ENCODE data around the gene DERA.
"Not testable (repeated sequence)": the region's sequence is repeated elsewhere in the genome, so short reads cannot be mapped to it uniquely, and the experiment has no call there.

DERA gene

DNA sequence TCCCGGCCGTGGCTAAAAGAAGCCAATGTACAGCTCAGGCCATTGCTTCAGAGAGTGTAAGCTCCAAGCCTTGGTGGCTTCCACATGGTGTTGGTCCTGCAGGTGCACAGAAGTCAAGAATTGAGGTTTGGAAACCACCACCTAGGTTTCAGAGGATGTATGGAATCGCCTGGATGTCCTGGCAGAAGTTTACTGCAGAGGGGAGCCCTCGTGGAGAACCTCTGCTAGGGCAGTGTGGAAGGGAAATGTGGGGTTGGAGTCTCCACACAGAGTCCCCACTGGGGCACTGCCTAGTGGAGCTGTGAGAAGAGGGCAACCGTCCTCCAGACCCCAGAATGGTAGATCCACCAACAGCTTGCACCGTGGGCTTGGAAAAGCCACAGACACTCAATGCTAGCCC is 103.3 kb downstream of the DERA start:
- DNase-seq = not testable (repeated sequence)

DNA sequence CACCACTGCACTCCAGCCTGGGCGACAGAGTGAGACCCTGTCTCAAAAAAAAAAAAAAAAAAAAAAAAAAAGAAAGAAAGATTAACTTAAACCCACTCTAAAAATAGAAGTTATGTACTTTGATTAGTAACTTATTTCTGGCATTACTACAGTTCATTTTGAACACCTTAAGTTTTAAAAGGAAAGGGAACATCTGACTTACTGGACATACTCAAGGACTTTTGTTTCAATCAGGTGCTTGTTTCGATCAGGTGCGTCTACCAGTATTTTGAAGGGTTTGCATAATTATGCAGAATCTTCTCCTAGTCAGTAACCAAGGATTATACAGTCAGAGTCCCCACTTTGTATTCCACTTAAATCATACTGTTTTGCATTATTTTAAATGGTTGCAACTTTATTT is 105.6 kb downstream of the DERA start:
- DNase-seq = no peak

DNA sequence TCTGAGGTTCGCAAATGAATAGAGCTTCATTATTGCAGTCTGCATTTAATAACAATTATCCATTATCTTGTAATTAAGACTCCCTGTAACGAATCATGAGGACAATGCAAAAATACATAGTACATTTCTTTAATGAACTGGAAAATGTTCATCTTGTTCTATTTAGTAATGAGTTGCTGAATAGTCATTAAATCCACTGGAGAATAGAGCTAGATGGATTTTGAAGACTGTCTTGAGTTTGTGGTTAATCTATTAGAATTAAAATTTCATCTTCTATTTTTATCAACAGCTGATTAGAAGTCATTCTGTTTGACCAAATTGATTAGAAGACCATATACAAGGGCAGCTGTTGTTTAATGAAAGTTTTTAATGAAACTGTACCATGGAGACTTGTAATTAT is 107.2 kb downstream of the DERA start:
- no peak for DNase-seq

DNA sequence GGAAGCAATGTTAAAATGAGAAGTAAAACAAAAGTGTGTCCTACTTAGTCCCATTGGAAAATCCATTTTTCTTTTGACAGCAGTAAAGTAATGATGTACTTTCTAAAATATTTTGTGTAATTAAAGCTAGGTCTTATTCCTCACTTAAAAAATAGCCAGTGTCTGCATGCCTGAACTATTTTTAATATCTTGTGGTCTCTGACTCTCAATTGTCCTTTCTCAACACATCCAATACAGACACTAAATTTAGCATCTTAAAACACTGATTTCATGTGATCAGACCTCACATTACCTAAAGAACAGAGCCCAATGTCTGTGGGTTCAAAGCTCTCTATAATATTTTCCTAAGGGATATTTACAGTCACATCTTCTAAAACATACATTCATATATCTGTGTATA is 108.0 kb downstream of the DERA start:
- DNase-seq = no peak

DNA sequence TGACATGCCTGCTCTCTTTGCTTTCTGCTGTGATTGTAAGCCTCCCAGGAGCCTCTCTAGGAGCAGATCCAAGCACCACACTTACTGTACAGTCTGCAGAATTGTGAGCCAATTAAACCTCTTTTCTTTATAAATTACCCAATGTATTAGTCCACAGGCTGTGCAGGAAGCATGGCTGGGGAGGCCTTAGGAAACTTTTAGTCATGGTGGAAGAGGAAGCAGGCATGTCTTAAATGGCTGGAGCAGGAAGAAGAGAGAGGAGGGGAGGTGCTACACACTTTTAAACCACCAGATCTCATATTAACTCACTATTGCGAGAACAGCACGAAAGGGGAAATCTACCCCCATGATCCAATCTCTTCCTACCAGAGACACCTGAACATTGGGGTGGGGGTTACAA is 108.9 kb downstream of the DERA start:
- no peak for DNase-seq

DNA sequence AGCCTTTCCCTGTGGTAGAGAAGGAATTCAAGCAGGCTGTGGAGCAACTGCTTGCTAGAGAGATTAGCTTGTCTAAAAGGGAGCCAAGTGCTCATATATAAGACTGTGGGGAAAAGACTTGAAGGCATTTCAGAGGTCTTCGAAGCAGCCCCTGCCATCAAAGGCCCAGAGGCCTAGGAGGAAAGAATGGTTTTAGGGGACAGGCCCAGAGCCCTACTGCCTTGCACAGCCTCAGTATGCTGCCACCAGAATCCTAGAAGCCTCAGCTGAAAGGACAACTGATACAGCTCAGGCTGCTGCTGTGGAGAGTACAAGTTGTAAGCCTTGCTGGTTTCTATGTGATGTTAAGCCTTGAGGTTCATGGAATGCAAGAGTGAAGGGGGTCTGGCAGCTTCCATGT is 109.9 kb downstream of the DERA start:
- DNase-seq = no peak

DNA sequence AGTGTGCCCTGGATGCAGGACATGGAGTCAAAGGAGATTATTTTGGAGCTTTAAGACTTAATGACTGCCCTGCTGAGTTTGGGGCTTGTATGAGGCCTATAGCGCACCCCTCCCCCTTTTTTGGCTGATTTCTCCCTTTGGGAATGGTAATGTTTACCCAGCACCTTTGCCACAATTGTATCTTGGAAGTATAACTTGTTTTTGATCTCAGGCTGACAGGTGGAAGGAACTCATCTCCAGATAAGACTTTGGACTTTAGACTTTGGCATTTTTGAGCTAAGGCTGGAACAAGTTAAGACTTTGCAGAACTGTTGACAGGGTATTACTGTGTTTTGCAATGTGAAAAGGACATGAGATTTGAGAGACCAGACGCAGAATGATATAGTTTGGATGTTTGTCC is 110.5 kb downstream of the DERA start:
- no peak for DNase-seq

DNA sequence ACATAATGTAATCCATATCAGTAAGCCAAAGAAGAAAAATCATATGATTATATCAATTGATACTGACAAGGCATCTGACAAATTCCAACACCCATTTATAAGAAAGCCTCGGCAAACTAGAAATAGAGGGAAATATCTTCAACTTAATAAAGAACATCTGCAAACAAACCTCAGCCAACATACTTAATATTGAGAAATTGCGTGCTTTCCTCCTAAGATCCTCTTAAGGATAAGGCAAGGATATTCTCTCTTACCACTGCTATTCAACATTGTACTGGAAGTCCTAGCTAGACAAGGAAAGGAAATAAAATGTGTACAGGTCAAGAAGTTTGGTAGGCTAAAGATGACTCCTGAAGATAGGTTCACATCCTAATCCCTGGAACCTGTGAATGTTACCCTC is 115.9 kb downstream of the DERA start:
- DNase-seq = no peak

DNA sequence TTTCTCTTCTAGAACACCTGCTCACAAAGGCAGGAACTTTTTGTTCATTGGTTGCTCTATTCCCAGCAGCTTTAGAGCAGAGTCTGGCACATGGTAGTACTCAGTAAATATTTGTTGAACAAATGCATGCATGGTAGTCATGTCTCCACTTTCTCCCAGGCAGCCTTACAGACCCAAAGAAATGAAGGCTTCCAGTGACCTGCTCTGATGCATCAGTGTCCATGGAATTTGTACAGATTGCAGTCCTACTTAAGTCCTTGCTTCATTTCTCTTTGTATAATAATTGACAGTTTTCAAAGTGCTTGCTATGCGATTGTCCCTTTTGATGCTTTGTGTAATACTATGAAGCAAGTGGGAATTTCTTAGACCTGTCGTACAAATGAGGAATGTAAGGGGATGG is 119.6 kb downstream of the DERA start:
- no peak for DNase-seq

DNA sequence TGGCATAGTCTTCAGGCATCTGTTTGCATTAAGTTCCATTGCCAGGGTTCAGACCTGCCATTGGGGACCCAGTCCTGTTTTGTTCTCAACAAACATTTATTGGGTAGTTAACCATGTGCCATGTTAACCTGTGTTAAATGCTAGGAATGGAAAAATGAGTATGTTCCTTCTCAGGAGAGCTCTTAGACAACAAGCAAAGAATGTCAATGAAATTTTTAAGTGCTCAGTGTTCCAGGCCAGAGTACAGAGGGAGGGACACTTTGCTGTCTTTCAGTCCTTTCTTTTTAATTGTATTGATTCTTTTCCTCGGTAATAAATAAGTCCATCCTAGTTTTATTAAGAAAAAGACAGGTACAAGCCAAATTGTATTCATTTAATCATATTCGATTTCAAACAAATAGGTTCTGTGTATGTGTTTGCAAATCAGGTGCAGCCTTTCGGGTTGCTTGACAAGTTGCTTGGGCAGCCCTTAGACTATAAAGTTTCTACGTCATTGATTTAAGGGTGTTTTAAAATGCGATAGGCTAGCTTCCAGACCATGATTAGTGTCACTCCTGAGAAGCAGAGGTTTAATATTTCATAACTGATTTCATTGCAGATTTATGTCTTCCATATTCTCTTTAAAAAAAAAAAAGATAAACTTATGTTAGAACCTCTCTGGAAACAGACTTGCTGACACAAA is 123.1 kb downstream of the DERA start:
- DNase-seq = no peak

DNA sequence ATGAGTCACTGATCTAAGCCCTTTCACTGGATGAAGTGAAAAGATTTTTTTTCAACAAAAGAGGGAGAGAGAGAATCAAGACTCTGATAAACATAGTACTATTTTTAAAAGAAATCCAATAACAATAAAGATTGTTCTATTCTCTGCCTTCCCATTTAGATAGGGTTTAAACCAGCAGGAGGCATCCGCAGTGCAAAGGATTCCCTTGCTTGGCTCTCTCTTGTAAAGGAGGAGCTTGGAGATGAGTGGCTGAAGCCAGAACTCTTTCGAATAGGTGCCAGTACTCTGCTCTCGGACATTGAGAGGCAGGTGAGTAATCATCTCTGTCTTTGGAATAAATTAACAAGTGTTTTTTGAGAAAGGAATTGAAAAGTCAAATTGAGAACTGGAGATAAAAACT is 124.9 kb downstream of the DERA start:
- DNase-seq = no peak

DNA sequence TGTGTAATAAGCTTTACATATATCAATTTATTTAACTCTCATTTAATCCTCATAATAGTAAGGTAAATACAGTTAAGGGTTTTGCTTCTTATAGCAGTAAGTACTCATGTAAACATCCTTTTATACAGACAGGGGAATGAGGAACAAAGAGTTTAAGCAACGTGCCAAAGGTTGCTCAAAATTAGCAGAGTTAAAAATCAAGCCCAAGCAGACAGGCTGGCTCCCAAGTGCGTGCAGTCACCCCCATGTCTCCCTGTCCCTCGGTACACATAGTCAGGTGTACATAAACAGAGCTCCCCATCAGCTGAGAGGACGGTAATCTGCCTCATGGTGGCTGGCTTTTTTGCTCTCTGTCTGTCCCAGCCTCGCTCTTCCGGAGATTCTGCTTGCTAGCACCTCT is 126.4 kb downstream of the DERA start:
- DNase-seq = no peak

DNA sequence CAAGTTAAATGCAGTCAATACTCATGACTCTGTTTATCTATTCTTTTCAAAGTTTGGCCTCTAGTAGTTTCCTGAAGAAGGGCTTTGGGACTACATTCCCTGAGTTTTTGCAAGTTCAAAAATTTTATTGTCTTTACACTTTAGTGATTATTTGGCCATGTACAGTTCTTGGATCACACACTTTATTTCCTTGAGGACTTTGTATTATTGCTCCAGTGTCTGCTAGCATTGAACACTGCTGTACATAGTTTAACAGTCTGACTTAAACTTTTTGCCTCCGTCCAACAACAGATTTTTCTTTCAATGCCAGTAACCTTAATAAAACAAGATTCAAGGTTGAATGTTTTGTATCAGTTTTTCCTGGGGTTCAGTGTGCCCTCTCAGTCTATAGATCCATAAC is 132.3 kb downstream of the DERA start:
- no peak for DNase-seq

DNA sequence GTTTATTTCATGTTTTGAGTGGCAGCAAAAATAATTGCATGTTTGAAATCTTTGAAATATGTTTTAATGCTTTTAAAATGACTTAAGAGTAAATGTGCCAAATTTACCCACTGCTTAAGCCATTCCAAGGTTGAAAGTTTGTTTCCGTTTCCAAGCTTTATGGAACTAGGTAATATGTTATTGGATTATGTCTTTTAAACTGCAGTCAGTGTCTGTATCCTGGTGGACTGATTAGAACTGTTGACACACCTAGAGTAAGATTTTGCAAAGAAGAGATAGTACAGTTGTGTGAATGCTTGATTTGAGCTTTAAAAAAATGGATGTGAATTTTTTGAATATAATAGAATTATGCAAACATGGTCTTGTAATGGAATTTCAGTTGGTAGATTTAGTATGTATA is 135.1 kb downstream of the DERA start:
- DNase-seq = no peak

DNA sequence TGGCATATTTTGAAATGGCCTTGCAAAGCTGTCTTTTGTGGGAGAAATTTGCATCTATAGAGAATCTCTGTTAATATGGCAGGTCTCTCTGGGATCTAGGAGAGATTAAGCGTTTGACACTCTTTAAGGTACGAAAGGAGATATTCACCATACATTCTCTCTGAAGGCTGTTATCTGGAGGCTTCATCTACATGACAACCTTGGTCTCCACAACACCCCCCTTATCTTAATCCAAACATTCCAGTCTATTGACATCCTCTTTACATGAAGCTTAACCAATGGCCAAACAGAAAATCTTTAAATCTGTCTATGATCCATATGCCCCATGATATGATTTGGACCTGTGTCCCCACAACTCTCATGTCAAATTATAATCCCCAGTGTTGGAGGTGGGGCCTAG is 137.4 kb downstream of the DERA start:
- no peak for DNase-seq

DNA sequence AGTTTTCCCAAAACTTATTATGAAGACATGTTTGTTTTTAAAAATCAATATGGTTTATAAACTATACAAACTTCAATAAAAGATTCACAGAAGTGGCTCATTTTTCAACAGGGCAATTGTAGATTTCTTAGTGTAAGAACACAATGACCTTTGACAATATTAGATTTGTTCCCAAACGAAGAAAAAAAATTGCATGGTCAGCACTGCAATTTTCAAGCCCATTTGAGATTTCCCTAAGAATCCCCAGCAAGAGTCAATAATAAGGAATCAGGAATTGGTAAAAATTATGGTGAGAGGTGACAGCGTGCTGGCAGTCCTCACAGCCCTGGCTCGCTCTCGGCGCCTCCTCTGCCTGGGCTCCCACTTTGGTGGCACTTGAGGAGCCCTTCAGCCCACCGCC is 145.8 kb downstream of the DERA start:
- DNase-seq = no peak

DNA sequence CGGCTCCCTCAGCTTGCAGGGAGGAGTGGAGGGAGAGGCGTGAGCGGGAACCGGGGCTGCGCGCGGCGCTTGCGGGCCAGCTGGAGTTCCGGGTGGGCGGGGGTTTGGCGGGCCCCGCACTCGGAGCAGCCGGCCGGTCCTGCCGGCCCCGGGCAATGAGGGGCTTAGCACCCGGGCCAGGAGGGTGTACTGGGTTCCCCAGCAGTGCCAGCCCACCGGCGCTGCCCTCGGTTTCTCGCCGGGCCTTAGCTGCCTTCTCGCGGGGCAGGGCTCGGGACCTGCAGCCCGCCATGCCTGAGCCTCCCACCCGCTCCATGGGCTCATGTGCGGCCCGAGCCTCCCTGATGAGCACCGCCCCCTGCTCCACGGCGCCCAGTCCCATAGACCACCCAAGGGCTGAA is 146.2 kb downstream of the DERA start:
- not testable (repeated sequence) for DNase-seq

DNA sequence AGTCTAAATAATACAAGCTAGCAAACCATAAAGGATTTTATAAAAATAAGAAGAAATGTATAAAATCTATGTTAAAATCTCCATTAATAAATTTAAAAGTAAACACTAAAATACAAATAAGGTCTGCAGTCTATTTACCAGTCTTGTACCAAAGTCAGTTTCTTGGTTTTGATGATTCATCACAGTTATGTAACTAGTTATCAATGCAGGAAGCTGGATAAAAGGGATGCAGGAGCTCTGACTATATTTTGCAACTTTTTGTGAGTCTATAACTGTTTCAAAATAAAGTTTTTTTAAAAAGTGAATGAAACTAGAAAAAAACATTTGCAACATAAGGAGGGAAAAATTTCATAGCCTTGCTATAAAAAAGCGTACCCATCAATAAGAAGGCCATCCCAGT is 151.5 kb downstream of the DERA start:
- no peak for DNase-seq

DNA sequence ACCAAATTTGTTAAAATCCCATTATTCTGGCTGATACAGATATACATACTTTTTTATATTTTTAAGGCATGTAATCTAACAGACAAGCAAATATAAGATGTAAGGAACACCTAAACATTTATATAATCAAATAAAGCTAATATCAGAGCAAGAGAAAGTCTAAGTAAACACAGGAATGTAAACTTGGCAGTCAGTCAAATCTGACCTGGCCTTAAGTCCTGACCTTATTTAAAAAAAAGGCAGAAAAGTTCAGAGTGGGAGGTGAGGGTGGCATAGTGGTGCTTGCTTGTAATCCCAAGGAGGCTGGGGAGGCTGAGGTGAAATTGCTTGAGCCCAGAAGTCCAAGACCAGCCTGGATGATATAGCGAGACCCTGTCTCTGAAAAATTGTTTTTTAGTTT is 152.6 kb downstream of the DERA start:
- no peak for DNase-seq

DNA sequence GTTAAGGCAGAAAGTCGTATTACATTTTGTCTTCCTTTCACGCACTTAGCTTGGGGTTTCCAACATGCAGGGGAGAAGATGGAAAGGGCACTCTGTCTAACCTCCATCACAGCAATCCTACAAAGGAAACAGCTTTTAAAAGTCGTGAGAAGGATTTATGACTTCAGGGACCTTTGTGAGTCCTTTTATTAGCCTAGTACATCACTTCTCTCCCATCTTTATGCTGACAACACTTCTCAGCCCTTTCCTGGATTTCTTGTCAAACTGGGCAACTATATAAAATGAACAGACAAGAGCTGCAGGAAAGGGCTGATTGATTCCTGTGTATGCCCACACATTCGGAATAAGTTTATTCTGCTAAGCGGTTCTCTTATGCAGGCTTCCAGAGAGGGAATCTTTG is 159.0 kb downstream of the DERA start:
- no peak for DNase-seq

DNA sequence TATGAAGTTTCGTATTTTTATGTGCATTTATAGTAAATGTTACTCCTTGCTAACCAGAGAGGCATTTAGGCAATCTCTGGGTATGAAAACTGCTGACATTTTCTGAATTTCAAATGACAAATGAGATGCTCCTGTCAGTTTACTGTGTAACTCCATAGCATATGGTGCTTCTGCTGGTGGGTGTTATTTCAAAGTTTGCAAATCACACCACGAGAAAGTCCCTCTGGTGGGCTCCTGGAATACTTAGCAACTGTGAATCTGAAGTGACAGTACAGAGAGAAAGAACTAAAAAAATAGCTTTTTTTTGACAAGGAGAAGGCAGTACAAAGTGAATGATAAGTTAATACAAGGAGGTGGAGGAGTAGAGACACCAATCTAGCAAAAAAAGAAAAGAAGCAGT is 161.5 kb downstream of the DERA start:
- DNase-seq = no peak

DNA sequence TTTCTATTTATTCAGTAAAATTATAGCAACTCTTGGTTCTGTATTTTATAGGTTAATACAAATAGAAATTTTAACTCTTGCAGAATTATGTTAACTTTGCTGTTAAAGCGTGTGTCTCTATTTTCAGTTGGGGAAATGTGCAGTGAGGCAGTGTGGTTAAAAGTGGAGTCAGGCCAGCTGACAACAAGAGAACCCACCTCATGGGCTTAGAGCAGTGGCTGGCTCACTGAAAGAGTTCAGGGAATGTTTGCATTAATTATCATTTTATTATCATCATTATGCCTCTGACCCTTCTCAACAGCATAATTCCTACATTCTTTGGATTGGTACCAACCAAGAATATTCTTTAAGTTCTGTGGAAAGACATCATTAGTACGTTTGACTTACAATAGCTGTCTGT is 163.8 kb downstream of the DERA start:
- DNase-seq = no peak

DNA sequence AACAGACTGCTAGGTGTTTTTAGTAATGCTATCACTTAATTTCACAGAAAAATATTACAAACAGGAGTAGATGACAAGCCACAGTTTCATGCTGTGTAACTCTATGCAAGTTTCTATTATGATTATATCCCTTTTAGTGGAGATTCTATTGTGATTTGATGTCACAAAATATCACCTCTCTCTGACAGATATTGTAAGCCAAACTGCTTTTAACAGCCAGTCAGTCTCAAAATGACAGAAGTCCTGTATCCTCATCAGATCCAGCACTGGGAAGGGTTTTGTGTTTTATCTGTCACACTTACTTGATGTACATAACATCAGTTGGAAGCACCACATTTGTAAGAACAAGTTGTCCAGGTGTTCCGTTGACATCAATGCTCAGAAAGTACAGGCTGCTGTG is 164.8 kb downstream of the DERA start:
- DNase-seq = no peak

DNA sequence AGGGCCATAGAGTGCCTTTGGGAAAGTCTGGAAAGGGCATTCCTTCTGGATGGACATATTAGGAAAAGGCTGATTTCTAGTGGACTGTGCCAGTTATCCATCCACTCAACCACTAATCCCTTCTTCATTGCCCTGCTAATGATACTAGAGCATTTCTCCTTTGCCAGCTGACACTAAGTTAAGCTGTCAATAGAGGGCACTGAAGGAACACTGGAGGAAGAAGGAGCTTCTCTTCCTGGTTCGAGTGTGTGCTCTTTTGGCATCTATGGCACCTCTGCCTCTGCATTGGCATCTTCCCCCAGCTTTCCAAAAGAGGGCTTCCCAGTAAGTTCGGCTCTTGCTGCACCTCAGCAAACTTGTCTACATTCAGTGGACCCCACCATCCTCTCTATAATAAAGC is 165.4 kb downstream of the DERA start:
- DNase-seq = no peak

DNA sequence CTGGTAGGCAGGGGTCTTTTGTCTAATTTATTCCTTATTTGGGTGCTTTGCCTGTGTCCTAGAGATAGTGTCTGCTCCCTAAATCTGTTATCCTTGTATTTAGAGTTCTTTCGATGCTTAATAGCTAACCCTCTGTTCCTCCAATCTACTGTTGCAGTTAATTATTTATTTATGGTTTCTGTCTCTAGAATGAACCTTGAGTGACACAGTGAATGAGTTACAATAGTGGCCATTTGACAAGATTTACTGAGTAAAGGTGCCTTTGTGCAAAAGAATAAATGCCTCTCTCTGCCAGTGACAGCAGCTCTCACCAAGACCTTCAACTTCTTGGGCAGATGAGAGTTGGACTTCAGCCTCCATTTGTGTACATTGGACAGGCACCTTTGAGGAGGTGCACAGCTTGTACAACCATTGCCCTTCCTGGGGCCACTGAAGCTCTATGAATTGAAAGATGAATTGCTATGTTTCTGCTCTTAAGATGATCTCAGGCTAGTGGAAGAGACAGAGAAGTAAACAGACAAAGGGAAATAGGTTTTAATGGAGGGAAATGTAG is 165.9 kb downstream of the DERA start:
- no peak for DNase-seq

All from effector CD8-positive, alpha-beta T cell (primary cell).